PFSK-1 (cell line): ENCODE results near the gene RHBDD2.

ENCODE experiments used
- FOXP2 ChIP-seq: optimal IDR thresholded peaks from 2 replicates; pipeline ENCODE3; 2011; ENCODE audit warnings: borderline replicate concordance, control low read depth, inconsistent platforms; ENCODE audit not compliant: insufficient read depth; ENCODE audit errors: extremely low read length, extremely low read depth
- POLR2AphosphoS5 ChIP-seq: IDR thresholded peaks from 2 replicates; pipeline ENCODE4 v1.6.1; 2012; ENCODE audit warnings: low read depth, mild to moderate bottlenecking, control low read depth, low read length, moderate library complexity

Gene RHBDD2

GRCh38 chr7:75937958-75938786, 59.3 kb downstream of the RHBDD2 start:
- TF ChIP-seq FOXP2 (peak; percentile 48), POLR2AphosphoS5 (no peak)
